ENCODE data around the gene WNK2.
"Not testable (repeated sequence)": the region's sequence is repeated elsewhere in the genome, so short reads cannot be mapped to it uniquely, and the experiment has no call there.

Gene WNK2

GRCh38 chr9:93305497-93306020 is 121.6 kb downstream of the WNK2 start:
- DNase-seq (ENCODE audit: low read depth in 1 of 2, low spot score in 1 of 2), result no peak

- DNase-seq (ENCODE audit: low read depth in 1 of 2, low spot score in 1 of 2), result no peak
Observed at GRCh38 chr9:93306081-93306480, 122.1 kb downstream of the WNK2 start.

- no peak for DNase-seq (ENCODE audit: low read depth in 1 of 2, low spot score in 1 of 2)
Observed at GRCh38 chr9:93306579-93307091, 122.7 kb downstream of the WNK2 start.

GRCh38 chr9:93307468-93308157 is 123.7 kb downstream of the WNK2 start:
- DNase-seq (ENCODE audit: low read depth in 1 of 2, low spot score in 1 of 2), result no peak

GRCh38 chr9:93308158-93308602 is 124.2 kb downstream of the WNK2 start:
- DNase-seq (ENCODE audit: low read depth in 1 of 2, low spot score in 1 of 2), result no peak

GRCh38 chr9:93308676-93309075 is 124.7 kb downstream of the WNK2 start:
- DNase-seq (ENCODE audit: low read depth in 1 of 2, low spot score in 1 of 2), result no peak

GRCh38 chr9:93309889-93310425 is 126.0 kb downstream of the WNK2 start:
- no peak for DNase-seq (ENCODE audit: low read depth in 1 of 2, low spot score in 1 of 2)

GRCh38 chr9:93315118-93315517 is 131.2 kb downstream of the WNK2 start:
- no peak for DNase-seq (ENCODE audit: low read depth in 1 of 2, low spot score in 1 of 2)

GRCh38 chr9:93315960-93316359 is 132.0 kb downstream of the WNK2 start:
- no peak for DNase-seq (ENCODE audit: low read depth in 1 of 2, low spot score in 1 of 2)

GRCh38 chr9:93316726-93317494 is 133.0 kb downstream of the WNK2 start:
- no peak for DNase-seq (ENCODE audit: low read depth in 1 of 2, low spot score in 1 of 2)

GRCh38 chr9:93317495-93318094 is 133.7 kb downstream of the WNK2 start:
- DNase-seq (ENCODE audit: low read depth in 1 of 2, low spot score in 1 of 2), result no peak

- no peak for DNase-seq (ENCODE audit: low read depth in 1 of 2, low spot score in 1 of 2)
Observed at GRCh38 chr9:93318480-93318879, 134.5 kb downstream of the WNK2 start.

GRCh38 chr9:93319301-93319991 is 135.5 kb downstream of the WNK2 start:
- no peak for DNase-seq (ENCODE audit: low read depth in 1 of 2, low spot score in 1 of 2)

- no peak for DNase-seq (ENCODE audit: low read depth in 1 of 2, low spot score in 1 of 2)
Observed at GRCh38 chr9:93319992-93320500, 136.1 kb downstream of the WNK2 start.

- DNase-seq (ENCODE audit: low read depth in 1 of 2, low spot score in 1 of 2), result no peak
Observed at GRCh38 chr9:93320591-93321219, 136.8 kb downstream of the WNK2 start.

GRCh38 chr9:93321220-93321610 is 137.3 kb downstream of the WNK2 start:
- DNase-seq (ENCODE audit: low read depth in 1 of 2, low spot score in 1 of 2), result no peak

- not testable (repeated sequence) for DNase-seq (ENCODE audit: low read depth in 1 of 2, low spot score in 1 of 2)
Observed at GRCh38 chr9:93323446-93323954, 139.6 kb downstream of the WNK2 start.

GRCh38 chr9:93324191-93324834 is 140.4 kb downstream of the WNK2 start:
- no peak for DNase-seq (ENCODE audit: low read depth in 1 of 2, low spot score in 1 of 2)

GRCh38 chr9:93325307-93326035 is 141.5 kb downstream of the WNK2 start:
- DNase-seq (ENCODE audit: low read depth in 1 of 2, low spot score in 1 of 2), result no peak
